Activated CD8-positive, alpha-beta T cell treated with anti-CD3 and anti-CD28 coated beads for 36 hours (primary cell): ENCODE measurements around the gene IGSF5. TPM values are rescaled to one million over a fixed set of nuclear protein-coding genes. Genes with fewer than 3 reads are reported as not detected.

Experiments
- ATAC-seq: fragments of 200-7000 bp; cut with Tn5 transposase; one replicate; pipeline ENCODE4 v1.10.0; 2021; ENCODE audit warnings: mild to moderate bottlenecking, moderate library complexity
- CTCF ChIA-PET: fragments of 350-600 bp; sonication (Branson Sonifier 250); formaldehyde crosslinking; loops from one replicate; lab custom pipeline; 2021; ENCODE audit warnings: antibody characterized with exemption; lab: Charles Lee
- POLR2A ChIA-PET: fragments of 350-600 bp; sonication (Branson Sonifier 250); formaldehyde crosslinking; loops from one replicate; lab custom pipeline; 2021; ENCODE audit warnings: antibody characterized with exemption; lab: Charles Lee
- DNase-seq: peaks from one replicate; pipeline ENCODE4 v3.0.0-alpha.2; 2020
- H3K27ac Mint-ChIP-seq: one replicate; pipeline ENCODE4 v1.8.0; 2021; ENCODE audit warnings: mild to moderate bottlenecking, mixed read lengths
- H3K27me3 Mint-ChIP-seq: one replicate; pipeline ENCODE4 v1.8.0; 2021; ENCODE audit warnings: mixed read lengths
- H3K36me3 Mint-ChIP-seq: one replicate; pipeline ENCODE4 v1.8.0; 2021; ENCODE audit warnings: low read depth, mixed read lengths
- H3K4me1 Mint-ChIP-seq: one replicate; pipeline ENCODE4 v1.8.0; 2021; ENCODE audit warnings: low read depth, mixed read lengths
- H3K4me3 Mint-ChIP-seq: one replicate; pipeline ENCODE4 v1.8.0; 2021; ENCODE audit warnings: mild to moderate bottlenecking, moderate library complexity, mixed read lengths
- H3K9me3 Mint-ChIP-seq: one replicate; pipeline ENCODE4 v1.8.0; 2021; ENCODE audit warnings: mixed read lengths
- intact Hi-C: fragments of 100-400 bp; cut with micrococcal nuclease; formaldehyde crosslinking; loops from one replicate; pipeline ENCODE4 v1.10.0; 2022
- total RNA-seq, 2 experiments: library from RNA; stranded (reverse); gene quantifications; one replicate each; pipeline ENCODE4 v1.2.3, GENCODE V29; 2021
- TF ChIP-seq, protein P1 (sequence below): fragments of 200-600 bp; IDR thresholded peaks from one replicate; pipeline ENCODE4 v1.8.0; 2022; ENCODE audit warnings: antibody characterized with exemption, mild to moderate bottlenecking

Gene IGSF5
- total RNA-seq, 2 experiments from 2014 or later: not detected

DNA sequence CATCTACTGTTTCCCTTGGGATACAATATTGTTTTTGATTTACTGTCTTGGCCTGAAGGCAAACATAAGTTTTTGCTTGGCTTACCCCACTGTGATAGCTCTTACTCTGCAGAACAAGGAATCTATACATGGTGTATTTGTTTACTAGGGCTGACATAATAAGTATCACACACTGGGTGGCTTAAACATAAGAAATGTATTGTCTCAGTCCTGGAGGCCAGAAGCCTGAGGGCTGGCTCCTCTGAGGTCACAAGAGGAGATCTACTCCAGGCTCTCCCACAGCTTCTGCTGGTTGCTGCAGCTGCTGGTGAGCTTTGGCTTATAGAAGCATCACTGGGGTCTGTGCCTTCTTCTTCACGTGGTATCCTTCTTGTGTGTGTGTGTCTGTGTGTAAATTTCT, 30.7 kb upstream of the IGSF5 start:
- CTCF ChIA-PET: interaction anchor here (1.3 to 2.2 kb wide), 2 partner anchors 15 to 187 kb away, joined by 4 read pairs; no protein-coding TSS in a partner anchor
- intact Hi-C loops: no loop called here
- Mint-ChIP-seq H3K27ac (no peak overlapping the region), H3K36me3 (no peaks in the 10 kb centered on the region), H3K4me3 (no peak overlapping the region), H3K4me1 (no peaks in the 10 kb centered on the region), H3K9me3 (no peaks in the 10 kb centered on the region), H3K27me3 (peaks cover 3% of the 10 kb centered on the region)
- POLR2A ChIA-PET: no interaction called here
- ATAC-seq: no peak
- TF ChIP-seq, protein P1, sequence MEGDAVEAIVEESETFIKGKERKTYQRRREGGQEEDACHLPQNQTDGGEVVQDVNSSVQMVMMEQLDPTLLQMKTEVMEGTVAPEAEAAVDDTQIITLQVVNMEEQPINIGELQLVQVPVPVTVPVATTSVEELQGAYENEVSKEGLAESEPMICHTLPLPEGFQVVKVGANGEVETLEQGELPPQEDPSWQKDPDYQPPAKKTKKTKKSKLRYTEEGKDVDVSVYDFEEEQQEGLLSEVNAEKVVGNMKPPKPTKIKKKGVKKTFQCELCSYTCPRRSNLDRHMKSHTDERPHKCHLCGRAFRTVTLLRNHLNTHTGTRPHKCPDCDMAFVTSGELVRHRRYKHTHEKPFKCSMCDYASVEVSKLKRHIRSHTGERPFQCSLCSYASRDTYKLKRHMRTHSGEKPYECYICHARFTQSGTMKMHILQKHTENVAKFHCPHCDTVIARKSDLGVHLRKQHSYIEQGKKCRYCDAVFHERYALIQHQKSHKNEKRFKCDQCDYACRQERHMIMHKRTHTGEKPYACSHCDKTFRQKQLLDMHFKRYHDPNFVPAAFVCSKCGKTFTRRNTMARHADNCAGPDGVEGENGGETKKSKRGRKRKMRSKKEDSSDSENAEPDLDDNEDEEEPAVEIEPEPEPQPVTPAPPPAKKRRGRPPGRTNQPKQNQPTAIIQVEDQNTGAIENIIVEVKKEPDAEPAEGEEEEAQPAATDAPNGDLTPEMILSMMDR: no peak
- DNase-seq: no peak

DNA sequence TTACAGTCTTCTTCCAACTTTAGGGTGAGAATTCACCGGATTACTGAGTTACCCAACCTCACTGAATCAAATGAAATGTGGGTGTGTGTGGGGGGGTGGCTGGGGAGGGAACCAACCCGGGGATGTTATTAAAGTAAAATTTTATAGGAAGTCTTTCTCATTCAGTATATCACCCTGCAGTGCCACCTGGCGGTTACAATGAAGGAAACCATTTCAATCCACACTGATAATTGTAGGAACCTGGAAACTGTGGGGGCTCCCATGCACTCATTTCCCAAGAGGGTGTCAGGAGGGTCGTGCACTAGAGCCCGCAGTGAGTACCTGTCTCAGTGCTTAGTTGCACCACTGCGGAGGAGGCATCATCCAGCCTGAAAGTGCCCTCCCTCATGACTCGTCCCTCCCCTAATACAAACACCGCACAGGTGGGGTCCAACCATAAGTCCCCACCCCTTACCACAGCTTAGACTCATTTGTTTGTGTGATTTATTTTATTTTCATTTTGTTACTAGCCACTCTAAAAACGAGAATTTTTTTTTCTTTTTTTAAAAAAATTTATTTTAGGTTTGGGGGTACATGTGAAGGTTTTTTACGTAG, 29.1 kb upstream of the IGSF5 start:
- H3K27ac Mint-ChIP-seq: no peak overlapping the region
- no peaks in the 10 kb centered on the region for H3K36me3 Mint-ChIP-seq
- H3K4me3 Mint-ChIP-seq: no peak overlapping the region
- TF ChIP-seq, protein P1: peak; percentile 77
- ChIA-PET CTCF (interaction anchor here (0.6 to 2.7 kb wide), 9 partner anchors 8 to 201 kb away, joined by 3 to 21 read pairs (median 4); no protein-coding TSS in a partner anchor), POLR2A (no interaction called here)
- H3K27me3 Mint-ChIP-seq: peaks cover 6% of the 10 kb centered on the region
- H3K4me1 Mint-ChIP-seq: no peaks in the 10 kb centered on the region
- DNase-seq: peak; percentile 68
- intact Hi-C loops: loop anchor here (1.0 kb wide), 1 partner anchor 198 kb away; no protein-coding TSS in a partner anchor
- ATAC-seq: no peak
- H3K9me3 Mint-ChIP-seq: no peaks in the 10 kb centered on the region

DNA sequence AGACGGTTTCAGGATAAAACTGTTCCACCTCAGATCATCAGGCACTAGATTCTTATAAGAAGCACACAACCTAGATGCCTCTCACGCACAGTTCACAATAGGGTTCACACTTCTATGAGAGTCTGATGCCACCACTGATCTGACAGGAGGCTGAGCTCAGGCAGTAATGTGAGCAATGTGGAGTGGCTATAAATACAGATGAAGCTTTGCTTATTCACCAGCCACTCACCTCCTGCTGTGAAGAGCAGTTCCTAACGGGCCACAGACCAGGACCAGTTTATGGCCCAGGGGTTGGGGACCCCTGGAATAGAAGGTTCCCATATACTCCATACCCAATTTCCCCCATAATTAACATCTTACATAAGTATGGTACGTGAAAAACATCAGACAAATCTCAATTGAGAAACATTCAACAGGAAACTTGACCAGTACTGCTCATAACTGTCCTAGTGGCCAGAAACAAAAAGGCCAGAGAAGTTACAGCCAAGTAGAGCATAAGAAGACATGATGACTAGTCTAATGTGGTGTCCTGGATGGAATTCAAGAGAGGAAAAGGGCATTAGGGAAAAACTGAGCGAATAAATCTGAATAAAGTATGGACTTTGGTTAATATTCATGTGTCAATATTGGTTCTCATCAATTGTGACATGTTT, 24.7 kb upstream of the IGSF5 start:
- H3K4me1 Mint-ChIP-seq: no peaks in the 10 kb centered on the region
- ATAC-seq (no peak), DNase-seq (no peak)
- no peaks in the 10 kb centered on the region for H3K36me3 Mint-ChIP-seq
- TF ChIP-seq, protein P1: no peak
- no peak overlapping the region for H3K27ac Mint-ChIP-seq
- H3K9me3 Mint-ChIP-seq: peaks cover 4% of the 10 kb centered on the region
- intact Hi-C loops: no loop called here
- no peak overlapping the region for H3K4me3 Mint-ChIP-seq
- CTCF ChIA-PET: no interaction called here
- H3K27me3 Mint-ChIP-seq: peaks cover 3% of the 10 kb centered on the region
- POLR2A ChIA-PET: no interaction called here

DNA sequence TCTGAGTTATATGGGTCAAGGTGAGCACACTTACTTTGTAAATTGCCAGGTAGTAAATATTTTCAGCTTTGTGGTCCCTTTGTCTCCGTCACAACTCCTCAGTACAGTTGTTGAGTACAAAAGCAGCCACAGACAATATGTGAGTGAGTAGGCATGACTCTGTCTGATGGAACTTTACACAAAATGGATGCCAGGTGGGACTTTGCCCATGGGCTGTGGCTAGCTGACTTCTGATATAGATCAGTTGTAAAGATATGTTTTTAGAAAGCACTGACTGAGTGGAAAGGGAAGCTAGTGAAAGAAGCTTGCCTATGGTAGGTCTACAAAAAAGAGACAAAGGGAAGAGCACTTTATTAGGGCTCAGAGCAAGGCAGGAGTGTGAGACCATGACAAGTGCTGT, 23.1 kb upstream of the IGSF5 start:
- Mint-ChIP-seq H3K4me1 (no peaks in the 10 kb centered on the region), H3K9me3 (peaks cover 4% of the 10 kb centered on the region), H3K36me3 (no peaks in the 10 kb centered on the region), H3K27ac (no peak overlapping the region), H3K4me3 (no peak overlapping the region), H3K27me3 (peaks cover 3% of the 10 kb centered on the region)
- DNase-seq (no peak), ATAC-seq (no peak)
- ChIA-PET CTCF (no interaction called here), POLR2A (no interaction called here)
- TF ChIP-seq, protein P1: no peak
- intact Hi-C loops: no loop called here

DNA sequence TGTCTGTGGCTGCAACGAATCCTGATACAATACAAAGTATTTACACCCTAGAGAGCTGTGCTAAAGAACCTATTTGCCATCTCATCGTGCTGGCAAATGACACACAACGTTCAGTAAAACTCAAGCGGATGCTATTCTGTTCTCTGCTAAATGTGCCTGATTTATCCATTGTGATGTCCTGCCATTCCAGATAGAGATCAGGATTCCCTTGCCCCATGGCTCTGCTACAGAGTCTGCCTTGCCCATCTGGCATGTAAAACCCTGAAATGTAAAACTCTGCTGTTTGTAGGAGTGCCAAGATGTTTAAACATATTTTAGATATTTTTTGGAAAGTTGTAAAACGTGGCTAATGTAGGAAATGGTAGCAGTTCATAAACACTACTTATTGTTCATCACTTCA, 20.0 kb upstream of the IGSF5 start:
- no peak overlapping the region for H3K4me3 Mint-ChIP-seq
- ChIA-PET POLR2A (no interaction called here), CTCF (no interaction called here)
- no peaks in the 10 kb centered on the region for H3K4me1 Mint-ChIP-seq
- H3K9me3 Mint-ChIP-seq: peaks cover 4% of the 10 kb centered on the region
- no peak overlapping the region for H3K27ac Mint-ChIP-seq
- TF ChIP-seq, protein P1: no peak
- ATAC-seq: no peak
- H3K36me3 Mint-ChIP-seq: no peaks in the 10 kb centered on the region
- no peak for DNase-seq
- H3K27me3 Mint-ChIP-seq: no peaks in the 10 kb centered on the region
- intact Hi-C loops: no loop called here
